ENCODE measurements around the gene TRAF5. TPM values are rescaled to one million over a fixed set of nuclear protein-coding genes. Genes with fewer than 3 reads are reported as not detected.

Gene TRAF5
- total and polyA plus RNA-seq, 8 donors: 4.3 to 50.7 (median 18.5) TPM

GRCh38 chr1:211356723-211357407 lies 30.2 kb downstream of the TRAF5 start:
- H3K4me1 ChIP-seq: peaks cover 0 to 14% (median 6%) of the 10 kb centered on the region in 4 donors
- H3K27me3 ChIP-seq: no peaks in the 10 kb centered on the region
- no peak overlapping the region for H3K4me3 ChIP-seq
- intact Hi-C loops (cut with DNase I; ENCODE audit: low total_unique reads): no loop called here
- H3K27ac ChIP-seq: no peak overlapping the region
- no peaks in the 10 kb centered on the region for H3K9me3 ChIP-seq
- TF ChIP-seq POLR2AphosphoS5 (IDR thresholded peaks at IDR 0.05): no peak
- TF ChIP-seq CTCF (IDR thresholded peaks at IDR 0.05): no peak
- TF ChIP-seq POLR2A (IDR thresholded peaks at IDR 0.05): no peak
- no peak for TF ChIP-seq EP300 (IDR thresholded peaks at IDR 0.05)
- no peak for DNase-seq
- WGBS, 5 donors: 68 to 85% (median 77%) methylated on average over 5 of the region's 5 CpGs
- peaks cover 19 to 78% (median 76%) of the 10 kb centered on the region in 4 donors for H3K36me3 ChIP-seq

GRCh38 chr1:211358685-211359084 lies 32.1 kb downstream of the TRAF5 start:
- no peak overlapping the region for H3K27ac ChIP-seq
- WGBS, 5 donors: 95 to 100% (median 100%) methylated on average over 1 of the region's 1 CpG
- H3K9me3 ChIP-seq: no peaks in the 10 kb centered on the region
- H3K36me3 ChIP-seq: peaks cover 19 to 79% (median 77%) of the 10 kb centered on the region in 4 donors
- intact Hi-C loops (cut with DNase I; ENCODE audit: low total_unique reads): no loop called here
- TF ChIP-seq CTCF (IDR thresholded peaks at IDR 0.05) (no peak), POLR2AphosphoS5 (IDR thresholded peaks at IDR 0.05) (no peak), POLR2A (IDR thresholded peaks at IDR 0.05) (no peak), EP300 (IDR thresholded peaks at IDR 0.05) (no peak)
- H3K4me1 ChIP-seq: peaks cover 0 to 7% (median 2%) of the 10 kb centered on the region in 4 donors
- no peak for DNase-seq
- H3K27me3 ChIP-seq: no peaks in the 10 kb centered on the region
- H3K4me3 ChIP-seq: no peak overlapping the region

GRCh38 chr1:211359876-211360275 lies 33.2 kb downstream of the TRAF5 start:
- H3K36me3 ChIP-seq: peaks cover 19 to 71% (median 70%) of the 10 kb centered on the region in 4 donors
- no peaks in the 10 kb centered on the region for H3K4me1 ChIP-seq
- H3K27ac ChIP-seq: no peak overlapping the region
- WGBS, 5 donors: 88 to 95% (median 92%) methylated on average over 3 of the region's 3 CpGs
- no peak for DNase-seq
- TF ChIP-seq POLR2A (IDR thresholded peaks at IDR 0.05) (no peak), CTCF (IDR thresholded peaks at IDR 0.05) (no peak), EP300 (IDR thresholded peaks at IDR 0.05) (no peak), POLR2AphosphoS5 (IDR thresholded peaks at IDR 0.05) (no peak)
- no peaks in the 10 kb centered on the region for H3K27me3 ChIP-seq
- intact Hi-C loops (cut with DNase I; ENCODE audit: low total_unique reads): no loop called here
- H3K9me3 ChIP-seq: no peaks in the 10 kb centered on the region
- no peak overlapping the region for H3K4me3 ChIP-seq

- Histone ChIP-seq H3K36me3 (peaks cover 19 to 79% (median 73%) of the 10 kb centered on the region in 4 donors), H3K27me3 (no peaks in the 10 kb centered on the region), H3K4me1 (no peaks in the 10 kb centered on the region), H3K9me3 (no peaks in the 10 kb centered on the region), H3K27ac (no peak overlapping the region), H3K4me3 (no peak overlapping the region)
- 89 to 93% (median 92%) methylated on average over 1 of the region's 1 CpG for WGBS, 5 donors
- intact Hi-C loops (cut with DNase I; ENCODE audit: low total_unique reads): no loop called here
- TF ChIP-seq CTCF (IDR thresholded peaks at IDR 0.05): no peak
- no peak for TF ChIP-seq EP300 (IDR thresholded peaks at IDR 0.05)
- TF ChIP-seq POLR2AphosphoS5 (IDR thresholded peaks at IDR 0.05): no peak
- TF ChIP-seq POLR2A (IDR thresholded peaks at IDR 0.05): no peak
- no peak for DNase-seq
These were observed 34.6 kb downstream of the TRAF5 start for GRCh38 chr1:211361202-211361601.
